Caki2 (cell line): ENCODE data around the gene TIPRL. TPM values are rescaled to one million over a fixed set of nuclear protein-coding genes. Genes with fewer than 3 reads are reported as not detected.

Source experiments
- DNase-seq: peaks from one replicate; pipeline ENCODE4 v3.0.0-alpha.2; 2015; ENCODE audit warnings: low read depth
- in situ Hi-C: cut with HindIII; loops from 2 replicates; pipeline ENCODE4 v1.10.0; 2016; ENCODE audit warnings: low sequenced_read_pairs, low pct_unique_long_range_greater_than_20kb, mixed read lengths
- total RNA-seq: library from RNA; depleted of rRNA; stranded (reverse); fragments of >200 nt; shearing (Covaris generic); gene quantifications from 2 replicates; pipeline ENCODE4 v1.2.3, GENCODE V29; 2014; ENCODE audit warnings: low replicate concordance; rRNA removed

The TIPRL gene
- total RNA-seq, 1 experiment from 2014 or later: 22.1 TPM

GRCh38 chr1:168234846-168235547 lies 56.2 kb downstream of the TIPRL start:
- DNase-seq: peak; percentile 53
- in situ Hi-C loops: no loop called here

- in situ Hi-C loops: no loop called here
- DNase-seq: no peak
Observed at GRCh38 chr1:168235548-168235885, 56.8 kb downstream of the TIPRL start.

GRCh38 chr1:168235937-168236336 lies 57.2 kb downstream of the TIPRL start:
- in situ Hi-C loops: no loop called here
- no peak for DNase-seq

- in situ Hi-C loops: no loop called here
- no peak for DNase-seq
Observed at GRCh38 chr1:168236836-168237611, 58.3 kb downstream of the TIPRL start.

- in situ Hi-C loops: no loop called here
- no peak for DNase-seq
Observed at GRCh38 chr1:168243198-168243597, 64.4 kb downstream of the TIPRL start.

GRCh38 chr1:168243636-168244212 lies 65.0 kb downstream of the TIPRL start:
- DNase-seq: no peak
- in situ Hi-C loops: no loop called here

- no peak for DNase-seq
- in situ Hi-C loops: no loop called here
Observed at GRCh38 chr1:168245042-168245441, 66.3 kb downstream of the TIPRL start.

- no peak for DNase-seq
Observed at GRCh38 chr1:168246506-168246905, 67.7 kb downstream of the TIPRL start.

More at GRCh38 chr1:168246506-168246905, 67.7 kb downstream of the TIPRL start:
- in situ Hi-C loops: no loop called here

Other genes starting within 250 kb of the TIPRL start
- gene DCAF6, start 242.3 kb upstream of the TIPRL start, total RNA-seq: 69.3 and 75.1 TPM in 2 replicates
- 265 and 267 TPM in 2 replicates for gene MPC2, start 241.9 kb upstream of the TIPRL start, total RNA-seq
- 7.2 and 7.8 TPM in 2 replicates for gene GPR161, start 42.0 kb upstream of the TIPRL start, total RNA-seq
- gene SFT2D2, start 47.0 kb downstream of the TIPRL start, total RNA-seq: 18.1 and 21.5 TPM in 2 replicates
- 2.9 and 5.4 TPM in 2 replicates for gene TBX19, start 101.9 kb downstream of the TIPRL start, total RNA-seq